GM23338 (cell line): Measurements from ENCODE around the gene RAP1B. TPM values are rescaled to one million over a fixed set of nuclear protein-coding genes. Genes with fewer than 3 reads are reported as not detected.

Source experiments
- ATAC-seq: fragments of 200-7000 bp; cut with Tn5 transposase; 3 replicates; pipeline ENCODE4 v1.9.1; 2020
- DNase-seq: peaks from one replicate; pipeline ENCODE4 v3.0.0-alpha.2; 2015; ENCODE audit warnings: low spot score
- H2AFZ ChIP-seq: fragments of 200-600 bp; sonication (generic); 2 replicates; pipeline ENCODE4 v1.8.0; 2016; ENCODE audit warnings: antibody characterized with exemption, mild to moderate bottlenecking, moderate library complexity
- H3F3A ChIP-seq: fragments of 200-600 bp; sonication (generic); replicated peaks from 2 replicates; pipeline ENCODE4 v1.8.0; 2017; ENCODE audit warnings: antibody characterized with exemption, mixed run types, low read depth
- H3K27ac ChIP-seq: fragments of 200-600 bp; sonication (generic); 2 replicates; pipeline ENCODE4 v1.6.1; 2016; ENCODE audit warnings: low read depth
- H3K27me3 ChIP-seq: fragments of 200-600 bp; sonication (generic); 2 replicates; pipeline ENCODE4 v1.8.0; 2016; ENCODE audit warnings: mild to moderate bottlenecking, mixed run types, moderate library complexity; ENCODE audit not compliant: insufficient read depth
- H3K36me3 ChIP-seq: fragments of 200-600 bp; sonication (generic); 2 replicates; pipeline ENCODE4 v1.8.0; 2016; ENCODE audit warnings: mild to moderate bottlenecking; ENCODE audit not compliant: insufficient read depth
- H3K4me1 ChIP-seq: fragments of 200-600 bp; sonication (generic); 2 replicates; pipeline ENCODE4 v1.8.0; 2016; ENCODE audit warnings: mild to moderate bottlenecking, moderate library complexity; ENCODE audit not compliant: insufficient read depth
- H3K4me2 ChIP-seq: fragments of 200-600 bp; sonication (generic); 2 replicates; pipeline ENCODE4 v1.7.1; 2017; ENCODE audit warnings: mixed run types
- H3K4me3 ChIP-seq: fragments of 200-600 bp; sonication (generic); 2 replicates; pipeline ENCODE4 v1.6.1; 2016; ENCODE audit warnings: mixed run types
- H3K79me2 ChIP-seq: fragments of 200-600 bp; sonication (generic); replicated peaks from 2 replicates; pipeline ENCODE4 v1.8.0; 2017; ENCODE audit warnings: mild to moderate bottlenecking; ENCODE audit not compliant: insufficient read depth
- H3K9me2 ChIP-seq: fragments of 200-600 bp; sonication (generic); 2 replicates; pipeline ENCODE4 v1.8.0; 2017; ENCODE audit not compliant: insufficient read depth
- H4K20me1 ChIP-seq: fragments of 200-600 bp; sonication (generic); replicated peaks from 2 replicates; pipeline ENCODE4 v1.8.0; 2017; ENCODE audit warnings: mild to moderate bottlenecking; ENCODE audit not compliant: insufficient read depth
- H3K27ac Mint-ChIP-seq: 2 replicates; pipeline ENCODE4 v1.8.0; 2020; ENCODE audit warnings: inconsistent platforms, mild to moderate bottlenecking, moderate library complexity, mixed read lengths
- H3K27me3 Mint-ChIP-seq: 3 replicates; pipeline ENCODE4 v1.8.0; 2022; ENCODE audit warnings: low read depth, mild to moderate bottlenecking, moderate library complexity, mixed read lengths, inconsistent platforms; ENCODE audit not compliant: insufficient read depth, poor library complexity
- H3K36me3 Mint-ChIP-seq: 3 replicates; pipeline ENCODE4 v1.8.0; 2021; ENCODE audit warnings: low read depth, mild to moderate bottlenecking, inconsistent platforms, moderate library complexity, mixed read lengths
- H3K4me1 Mint-ChIP-seq: 3 replicates; pipeline ENCODE4 v1.8.0; 2020; ENCODE audit warnings: mild to moderate bottlenecking, inconsistent platforms, mixed read lengths
- H3K4me3 Mint-ChIP-seq: 3 replicates; pipeline ENCODE4 v1.8.0; 2021; ENCODE audit warnings: moderate library complexity, mild to moderate bottlenecking, inconsistent platforms, mixed read lengths
- H3K9me3 Mint-ChIP-seq: 3 replicates; pipeline ENCODE4 v1.8.0; 2020; ENCODE audit warnings: moderate library complexity, mild to moderate bottlenecking, inconsistent platforms, mixed read lengths
- CREB1 ChIP-seq: fragments of 250-450 bp; sonication (Bioruptor Pico); IDR thresholded peaks from 2 replicates; pipeline ENCODE4 v1.5.0; 2020; ENCODE audit warnings: low read depth, mild to moderate bottlenecking, moderate library complexity
- EZH2 ChIP-seq: fragments of 200-600 bp; sonication (generic); IDR thresholded peaks from one replicate; pipeline ENCODE4 v1.8.0; 2017; ENCODE audit warnings: antibody characterized with exemption, mild to moderate bottlenecking, low read depth; ENCODE audit not compliant: unreplicated experiment
- EZH2phosphoT487 ChIP-seq: fragments of 200-600 bp; sonication (generic); IDR thresholded peaks from one replicate; pipeline ENCODE4 v1.8.1; 2018; ENCODE audit warnings: antibody characterized with exemption; ENCODE audit not compliant: unreplicated experiment
- JUNB ChIP-seq: IDR thresholded peaks from one replicate; pipeline ENCODE4 v1.6.1; 2016; ENCODE audit warnings: antibody characterized with exemption; ENCODE audit not compliant: unreplicated experiment
- NANOG ChIP-seq: IDR thresholded peaks from 2 replicates; pipeline ENCODE4 v1.6.1; 2016; ENCODE audit warnings: antibody characterized with exemption, borderline replicate concordance
- POLR2AphosphoS5 ChIP-seq: IDR thresholded peaks from 2 replicates; pipeline ENCODE4 v1.6.1; 2016; ENCODE audit warnings: antibody characterized with exemption, low read depth
- STAT1 ChIP-seq: IDR thresholded peaks from one replicate; pipeline ENCODE4 v1.6.1; 2016; ENCODE audit warnings: antibody characterized with exemption; ENCODE audit not compliant: unreplicated experiment
- ZNF114 ChIP-seq: fragments of 250-450 bp; sonication (Bioruptor Pico); IDR thresholded peaks from 2 replicates; pipeline ENCODE4 v1.5.0; 2020; ENCODE audit warnings: mild to moderate bottlenecking, moderate library complexity
- ZNF331 ChIP-seq: fragments of 250-450 bp; sonication (Bioruptor Pico); IDR thresholded peaks from 2 replicates; pipeline ENCODE4 v1.5.0; 2020; ENCODE audit warnings: low read depth, mild to moderate bottlenecking, moderate library complexity
- polyA plus RNA-seq: library from polyadenylated mRNA; unstranded; fragments of >200 nt; fragmentation: Nextera tagmentation; extraction: Ambion mirVana; gene quantifications from 2 replicates; pipeline ENCODE4 v1.2.1, GENCODE V29; 2016
- total RNA-seq: library from RNA; depleted of rRNA; stranded (reverse); fragments of >200 nt; shearing (Covaris generic); gene quantifications from 2 replicates; pipeline ENCODE4 v1.2.3, GENCODE V29; 2014
- TF ChIP-seq, protein P1 (sequence below): IDR thresholded peaks from one replicate; pipeline ENCODE4 v1.6.1; 2018; ENCODE audit warnings: antibody characterized with exemption; ENCODE audit not compliant: unreplicated experiment
- TF ChIP-seq, protein P2 (sequence below): IDR thresholded peaks from 2 replicates; pipeline ENCODE4 v1.6.1; 2016; ENCODE audit warnings: antibody characterized with exemption
- TF ChIP-seq, protein P3 (sequence below), 2 experiments: fragments of 200-600 bp in 1 of 2; sonication (generic) in 1 of 2; conservative IDR thresholded peaks; 2 replicates each; pipeline versions ENCODE4 v1.5.1 to v1.6.1; 2016 to 2017; ENCODE audit warnings: antibody characterized with exemption in 2 of 2, low read depth in 2 of 2, mild to moderate bottlenecking in 2 of 2, moderate library complexity in 1 of 2

The RAP1B gene
- total and polyA plus RNA-seq, 2 experiments from 2014 or later = 90.6 to 128 TPM

DNA sequence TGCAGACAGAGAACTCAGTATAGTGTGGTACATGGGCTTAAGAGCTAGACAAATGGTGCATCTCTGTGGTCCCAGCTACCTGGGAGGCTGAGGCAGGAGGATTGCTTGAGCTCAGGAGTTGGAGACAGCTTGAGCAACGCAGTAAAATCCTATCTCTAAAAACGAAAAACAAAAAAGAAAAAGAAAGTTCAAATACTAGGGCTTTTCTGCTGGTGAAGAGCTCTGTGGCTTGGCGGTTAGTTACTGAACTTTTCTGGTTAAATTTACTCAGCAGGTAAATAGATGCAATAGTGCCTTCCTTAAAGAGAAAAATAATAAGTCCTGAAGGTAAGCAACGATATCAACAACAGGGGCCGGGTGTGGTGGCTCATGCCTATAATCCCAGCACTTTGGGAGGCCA is 31.4 kb upstream of the RAP1B start (continued):
- no peak for TF ChIP-seq STAT1
- no peak for TF ChIP-seq JUNB
- no peak for TF ChIP-seq EZH2phosphoT487
- TF ChIP-seq EZH2 = no peak
- no peak for TF ChIP-seq POLR2AphosphoS5
- no peak for TF ChIP-seq CREB1 (CRISPR knock-in tag)
- no peak for TF ChIP-seq ZNF331 (CRISPR knock-in tag)
- no peak for TF ChIP-seq ZNF114 (CRISPR knock-in tag)
- TF ChIP-seq, protein P1, sequence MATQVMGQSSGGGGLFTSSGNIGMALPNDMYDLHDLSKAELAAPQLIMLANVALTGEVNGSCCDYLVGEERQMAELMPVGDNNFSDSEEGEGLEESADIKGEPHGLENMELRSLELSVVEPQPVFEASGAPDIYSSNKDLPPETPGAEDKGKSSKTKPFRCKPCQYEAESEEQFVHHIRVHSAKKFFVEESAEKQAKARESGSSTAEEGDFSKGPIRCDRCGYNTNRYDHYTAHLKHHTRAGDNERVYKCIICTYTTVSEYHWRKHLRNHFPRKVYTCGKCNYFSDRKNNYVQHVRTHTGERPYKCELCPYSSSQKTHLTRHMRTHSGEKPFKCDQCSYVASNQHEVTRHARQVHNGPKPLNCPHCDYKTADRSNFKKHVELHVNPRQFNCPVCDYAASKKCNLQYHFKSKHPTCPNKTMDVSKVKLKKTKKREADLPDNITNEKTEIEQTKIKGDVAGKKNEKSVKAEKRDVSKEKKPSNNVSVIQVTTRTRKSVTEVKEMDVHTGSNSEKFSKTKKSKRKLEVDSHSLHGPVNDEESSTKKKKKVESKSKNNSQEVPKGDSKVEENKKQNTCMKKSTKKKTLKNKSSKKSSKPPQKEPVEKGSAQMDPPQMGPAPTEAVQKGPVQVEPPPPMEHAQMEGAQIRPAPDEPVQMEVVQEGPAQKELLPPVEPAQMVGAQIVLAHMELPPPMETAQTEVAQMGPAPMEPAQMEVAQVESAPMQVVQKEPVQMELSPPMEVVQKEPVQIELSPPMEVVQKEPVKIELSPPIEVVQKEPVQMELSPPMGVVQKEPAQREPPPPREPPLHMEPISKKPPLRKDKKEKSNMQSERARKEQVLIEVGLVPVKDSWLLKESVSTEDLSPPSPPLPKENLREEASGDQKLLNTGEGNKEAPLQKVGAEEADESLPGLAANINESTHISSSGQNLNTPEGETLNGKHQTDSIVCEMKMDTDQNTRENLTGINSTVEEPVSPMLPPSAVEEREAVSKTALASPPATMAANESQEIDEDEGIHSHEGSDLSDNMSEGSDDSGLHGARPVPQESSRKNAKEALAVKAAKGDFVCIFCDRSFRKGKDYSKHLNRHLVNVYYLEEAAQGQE = no peak
- TF ChIP-seq NANOG = no peak

DNA sequence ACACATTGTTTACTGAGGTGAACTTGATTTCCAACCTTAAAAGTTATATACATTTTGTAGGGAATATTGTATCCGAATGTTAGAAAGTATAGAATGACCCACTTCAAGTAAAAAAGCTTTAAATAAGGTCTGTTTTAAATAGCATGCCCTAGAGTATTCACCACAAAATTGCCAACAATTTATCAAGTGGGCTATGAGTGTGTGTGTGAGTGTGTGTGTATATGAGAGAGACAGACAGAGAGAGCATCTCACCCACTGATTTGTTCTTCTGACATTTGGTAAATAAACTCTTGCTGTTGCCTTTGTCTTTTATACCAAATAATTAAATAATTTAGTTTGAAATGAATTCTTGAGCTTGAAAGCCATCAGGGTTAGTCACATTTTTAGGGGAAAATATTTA is 29.8 kb upstream of the RAP1B start:
- H3F3A ChIP-seq = no peaks in the 10 kb centered on the region
- H3K4me1 Mint-ChIP-seq = peaks cover 5% of the 10 kb centered on the region
- no peaks in the 10 kb centered on the region for H3K27me3 Mint-ChIP-seq
- H3K4me3 ChIP-seq = no peak overlapping the region
- H3K4me2 ChIP-seq = no peak overlapping the region
- H3K27ac ChIP-seq = no peak overlapping the region
- ATAC-seq (no peak), DNase-seq (no peak)
- H3K4me3 Mint-ChIP-seq = no peak overlapping the region
- no peak overlapping the region for H3K27ac Mint-ChIP-seq
- no peaks in the 10 kb centered on the region for H3K9me2 ChIP-seq
- no peaks in the 10 kb centered on the region for H3K27me3 ChIP-seq
- no peaks in the 10 kb centered on the region for H3K79me2 ChIP-seq
- no peaks in the 10 kb centered on the region for H3K36me3 ChIP-seq
- no peaks in the 10 kb centered on the region; the same call in 2 of the 3 replicates for H3K9me3 Mint-ChIP-seq
- no peaks in the 10 kb centered on the region for H3K36me3 Mint-ChIP-seq
- no peaks in the 10 kb centered on the region; the same call in 1 of the 2 replicates for H4K20me1 ChIP-seq
- H2AFZ ChIP-seq = no peak overlapping the region
- no peaks in the 10 kb centered on the region for H3K4me1 ChIP-seq
- TF ChIP-seq STAT1 (no peak), ZNF114 (CRISPR knock-in tag) (no peak), NANOG (no peak), EZH2 (no peak), EZH2phosphoT487 (no peak), ZNF331 (CRISPR knock-in tag) (no peak), CREB1 (CRISPR knock-in tag) (no peak), POLR2AphosphoS5 (no peak), JUNB (no peak)
- TF ChIP-seq, protein P2, sequence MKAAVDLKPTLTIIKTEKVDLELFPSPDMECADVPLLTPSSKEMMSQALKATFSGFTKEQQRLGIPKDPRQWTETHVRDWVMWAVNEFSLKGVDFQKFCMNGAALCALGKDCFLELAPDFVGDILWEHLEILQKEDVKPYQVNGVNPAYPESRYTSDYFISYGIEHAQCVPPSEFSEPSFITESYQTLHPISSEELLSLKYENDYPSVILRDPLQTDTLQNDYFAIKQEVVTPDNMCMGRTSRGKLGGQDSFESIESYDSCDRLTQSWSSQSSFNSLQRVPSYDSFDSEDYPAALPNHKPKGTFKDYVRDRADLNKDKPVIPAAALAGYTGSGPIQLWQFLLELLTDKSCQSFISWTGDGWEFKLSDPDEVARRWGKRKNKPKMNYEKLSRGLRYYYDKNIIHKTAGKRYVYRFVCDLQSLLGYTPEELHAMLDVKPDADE = no peak
- TF ChIP-seq, protein P1 = no peak
- TF ChIP-seq, protein P3, sequence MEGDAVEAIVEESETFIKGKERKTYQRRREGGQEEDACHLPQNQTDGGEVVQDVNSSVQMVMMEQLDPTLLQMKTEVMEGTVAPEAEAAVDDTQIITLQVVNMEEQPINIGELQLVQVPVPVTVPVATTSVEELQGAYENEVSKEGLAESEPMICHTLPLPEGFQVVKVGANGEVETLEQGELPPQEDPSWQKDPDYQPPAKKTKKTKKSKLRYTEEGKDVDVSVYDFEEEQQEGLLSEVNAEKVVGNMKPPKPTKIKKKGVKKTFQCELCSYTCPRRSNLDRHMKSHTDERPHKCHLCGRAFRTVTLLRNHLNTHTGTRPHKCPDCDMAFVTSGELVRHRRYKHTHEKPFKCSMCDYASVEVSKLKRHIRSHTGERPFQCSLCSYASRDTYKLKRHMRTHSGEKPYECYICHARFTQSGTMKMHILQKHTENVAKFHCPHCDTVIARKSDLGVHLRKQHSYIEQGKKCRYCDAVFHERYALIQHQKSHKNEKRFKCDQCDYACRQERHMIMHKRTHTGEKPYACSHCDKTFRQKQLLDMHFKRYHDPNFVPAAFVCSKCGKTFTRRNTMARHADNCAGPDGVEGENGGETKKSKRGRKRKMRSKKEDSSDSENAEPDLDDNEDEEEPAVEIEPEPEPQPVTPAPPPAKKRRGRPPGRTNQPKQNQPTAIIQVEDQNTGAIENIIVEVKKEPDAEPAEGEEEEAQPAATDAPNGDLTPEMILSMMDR (conservative IDR thresholded peaks at IDR 0.05; ENCODE audit: low read depth in 2 of 2) = no peak
